ENCODE results near the gene GNPDA1. TPM values are rescaled to one million over a fixed set of nuclear protein-coding genes. Genes with fewer than 3 reads are reported as not detected.

GNPDA1 gene
- total and polyA plus RNA-seq, 2 of the 8 experiments (the other 6 are each of a cell fraction or from before 2014, with no cell fraction given) = 33.0 to 94.3 TPM

DNA sequence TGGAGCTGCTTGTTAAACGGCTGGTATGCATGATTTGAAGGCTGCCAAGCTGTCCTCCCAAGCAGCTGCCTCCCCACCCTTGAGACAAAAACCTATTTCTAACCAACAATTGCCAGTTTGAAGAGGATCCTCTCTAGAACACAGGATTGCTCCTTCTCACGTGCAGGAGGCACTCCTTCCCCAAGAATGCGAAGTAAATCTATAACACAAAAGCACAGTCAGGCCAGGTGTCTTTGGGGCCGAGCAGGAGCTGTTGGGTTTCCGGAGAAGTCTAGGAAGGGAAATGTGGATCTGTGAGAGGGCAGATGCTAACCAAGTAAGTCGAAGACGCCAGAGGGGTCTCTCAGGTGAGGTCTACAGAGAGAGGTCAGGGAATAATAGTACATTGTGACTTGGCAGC lies 35.4 kb upstream of the GNPDA1 start (continued):
- TF ChIP-seq, protein P1, sequence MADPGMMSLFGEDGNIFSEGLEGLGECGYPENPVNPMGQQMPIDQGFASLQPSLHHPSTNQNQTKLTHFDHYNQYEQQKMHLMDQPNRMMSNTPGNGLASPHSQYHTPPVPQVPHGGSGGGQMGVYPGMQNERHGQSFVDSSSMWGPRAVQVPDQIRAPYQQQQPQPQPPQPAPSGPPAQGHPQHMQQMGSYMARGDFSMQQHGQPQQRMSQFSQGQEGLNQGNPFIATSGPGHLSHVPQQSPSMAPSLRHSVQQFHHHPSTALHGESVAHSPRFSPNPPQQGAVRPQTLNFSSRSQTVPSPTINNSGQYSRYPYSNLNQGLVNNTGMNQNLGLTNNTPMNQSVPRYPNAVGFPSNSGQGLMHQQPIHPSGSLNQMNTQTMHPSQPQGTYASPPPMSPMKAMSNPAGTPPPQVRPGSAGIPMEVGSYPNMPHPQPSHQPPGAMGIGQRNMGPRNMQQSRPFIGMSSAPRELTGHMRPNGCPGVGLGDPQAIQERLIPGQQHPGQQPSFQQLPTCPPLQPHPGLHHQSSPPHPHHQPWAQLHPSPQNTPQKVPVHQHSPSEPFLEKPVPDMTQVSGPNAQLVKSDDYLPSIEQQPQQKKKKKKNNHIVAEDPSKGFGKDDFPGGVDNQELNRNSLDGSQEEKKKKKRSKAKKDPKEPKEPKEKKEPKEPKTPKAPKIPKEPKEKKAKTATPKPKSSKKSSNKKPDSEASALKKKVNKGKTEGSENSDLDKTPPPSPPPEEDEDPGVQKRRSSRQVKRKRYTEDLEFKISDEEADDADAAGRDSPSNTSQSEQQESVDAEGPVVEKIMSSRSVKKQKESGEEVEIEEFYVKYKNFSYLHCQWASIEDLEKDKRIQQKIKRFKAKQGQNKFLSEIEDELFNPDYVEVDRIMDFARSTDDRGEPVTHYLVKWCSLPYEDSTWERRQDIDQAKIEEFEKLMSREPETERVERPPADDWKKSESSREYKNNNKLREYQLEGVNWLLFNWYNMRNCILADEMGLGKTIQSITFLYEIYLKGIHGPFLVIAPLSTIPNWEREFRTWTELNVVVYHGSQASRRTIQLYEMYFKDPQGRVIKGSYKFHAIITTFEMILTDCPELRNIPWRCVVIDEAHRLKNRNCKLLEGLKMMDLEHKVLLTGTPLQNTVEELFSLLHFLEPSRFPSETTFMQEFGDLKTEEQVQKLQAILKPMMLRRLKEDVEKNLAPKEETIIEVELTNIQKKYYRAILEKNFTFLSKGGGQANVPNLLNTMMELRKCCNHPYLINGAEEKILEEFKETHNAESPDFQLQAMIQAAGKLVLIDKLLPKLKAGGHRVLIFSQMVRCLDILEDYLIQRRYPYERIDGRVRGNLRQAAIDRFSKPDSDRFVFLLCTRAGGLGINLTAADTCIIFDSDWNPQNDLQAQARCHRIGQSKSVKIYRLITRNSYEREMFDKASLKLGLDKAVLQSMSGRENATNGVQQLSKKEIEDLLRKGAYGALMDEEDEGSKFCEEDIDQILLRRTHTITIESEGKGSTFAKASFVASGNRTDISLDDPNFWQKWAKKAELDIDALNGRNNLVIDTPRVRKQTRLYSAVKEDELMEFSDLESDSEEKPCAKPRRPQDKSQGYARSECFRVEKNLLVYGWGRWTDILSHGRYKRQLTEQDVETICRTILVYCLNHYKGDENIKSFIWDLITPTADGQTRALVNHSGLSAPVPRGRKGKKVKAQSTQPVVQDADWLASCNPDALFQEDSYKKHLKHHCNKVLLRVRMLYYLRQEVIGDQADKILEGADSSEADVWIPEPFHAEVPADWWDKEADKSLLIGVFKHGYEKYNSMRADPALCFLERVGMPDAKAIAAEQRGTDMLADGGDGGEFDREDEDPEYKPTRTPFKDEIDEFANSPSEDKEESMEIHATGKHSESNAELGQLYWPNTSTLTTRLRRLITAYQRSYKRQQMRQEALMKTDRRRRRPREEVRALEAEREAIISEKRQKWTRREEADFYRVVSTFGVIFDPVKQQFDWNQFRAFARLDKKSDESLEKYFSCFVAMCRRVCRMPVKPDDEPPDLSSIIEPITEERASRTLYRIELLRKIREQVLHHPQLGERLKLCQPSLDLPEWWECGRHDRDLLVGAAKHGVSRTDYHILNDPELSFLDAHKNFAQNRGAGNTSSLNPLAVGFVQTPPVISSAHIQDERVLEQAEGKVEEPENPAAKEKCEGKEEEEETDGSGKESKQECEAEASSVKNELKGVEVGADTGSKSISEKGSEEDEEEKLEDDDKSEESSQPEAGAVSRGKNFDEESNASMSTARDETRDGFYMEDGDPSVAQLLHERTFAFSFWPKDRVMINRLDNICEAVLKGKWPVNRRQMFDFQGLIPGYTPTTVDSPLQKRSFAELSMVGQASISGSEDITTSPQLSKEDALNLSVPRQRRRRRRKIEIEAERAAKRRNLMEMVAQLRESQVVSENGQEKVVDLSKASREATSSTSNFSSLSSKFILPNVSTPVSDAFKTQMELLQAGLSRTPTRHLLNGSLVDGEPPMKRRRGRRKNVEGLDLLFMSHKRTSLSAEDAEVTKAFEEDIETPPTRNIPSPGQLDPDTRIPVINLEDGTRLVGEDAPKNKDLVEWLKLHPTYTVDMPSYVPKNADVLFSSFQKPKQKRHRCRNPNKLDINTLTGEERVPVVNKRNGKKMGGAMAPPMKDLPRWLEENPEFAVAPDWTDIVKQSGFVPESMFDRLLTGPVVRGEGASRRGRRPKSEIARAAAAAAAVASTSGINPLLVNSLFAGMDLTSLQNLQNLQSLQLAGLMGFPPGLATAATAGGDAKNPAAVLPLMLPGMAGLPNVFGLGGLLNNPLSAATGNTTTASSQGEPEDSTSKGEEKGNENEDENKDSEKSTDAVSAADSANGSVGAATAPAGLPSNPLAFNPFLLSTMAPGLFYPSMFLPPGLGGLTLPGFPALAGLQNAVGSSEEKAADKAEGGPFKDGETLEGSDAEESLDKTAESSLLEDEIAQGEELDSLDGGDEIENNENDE (IDR thresholded peaks at IDR 0.05; ENCODE audit: insufficient replicate concordance, low read length) = no peak
- no peak for TF ChIP-seq TAF7 (optimal IDR thresholded peaks at IDR 0.05; ENCODE audit: borderline replicate concordance, low read depth, low read length)
- no peak for TF ChIP-seq CBX5 (IDR thresholded peaks at IDR 0.05; ENCODE audit: low read depth, low read length)
- no peak for TF ChIP-seq SUZ12 (IDR thresholded peaks at IDR 0.05; ENCODE audit: low read length)
- TF ChIP-seq, protein P2, sequence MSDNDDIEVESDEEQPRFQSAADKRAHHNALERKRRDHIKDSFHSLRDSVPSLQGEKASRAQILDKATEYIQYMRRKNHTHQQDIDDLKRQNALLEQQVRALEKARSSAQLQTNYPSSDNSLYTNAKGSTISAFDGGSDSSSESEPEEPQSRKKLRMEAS (IDR thresholded peaks at IDR 0.05) = peak; percentile 73
- TF ChIP-seq ASH2L (IDR thresholded peaks at IDR 0.05; ENCODE audit: low read length) = no peak
- no peak for TF ChIP-seq SP2 (IDR thresholded peaks at IDR 0.05; ENCODE audit: low read length)
- no peak for TF ChIP-seq EP300 (IDR thresholded peaks at IDR 0.05; ENCODE audit: borderline replicate concordance in 1 of 2, low read depth in 2 of 2, low read length in 2 of 2)
- TF ChIP-seq POLR2A (IDR thresholded peaks at IDR 0.05; ENCODE audit: control extremely low read depth in 1 of 2, low read depth in 2 of 2, low read length in 2 of 2) = no peak
- TF ChIP-seq CHD2 (IDR thresholded peaks at IDR 0.05; ENCODE audit: low read length) = no peak
- peak; percentile 78 to 83 for TF ChIP-seq RAD21 (IDR thresholded peaks at IDR 0.05 in 1 of 2, conservative IDR thresholded peaks at IDR 0.05 in 1 of 2; ENCODE audit: low read depth in 2 of 2, low read length in 2 of 2)
- no peak for TF ChIP-seq BRCA1 (IDR thresholded peaks at IDR 0.05; ENCODE audit: low read depth, low read length)

Data from H1 (cell line).